GM12801 (cell line): Measurements from ENCODE around the gene RBM28.

Experiments used
- TF ChIP-seq, protein P1 (sequence below): IDR thresholded peaks from one replicate; pipeline ENCODE4 v1.5.1; 2011; ENCODE audit warnings: control low read depth; ENCODE audit not compliant: insufficient read length; ENCODE audit errors: extremely low read depth

RBM28 gene

DNA sequence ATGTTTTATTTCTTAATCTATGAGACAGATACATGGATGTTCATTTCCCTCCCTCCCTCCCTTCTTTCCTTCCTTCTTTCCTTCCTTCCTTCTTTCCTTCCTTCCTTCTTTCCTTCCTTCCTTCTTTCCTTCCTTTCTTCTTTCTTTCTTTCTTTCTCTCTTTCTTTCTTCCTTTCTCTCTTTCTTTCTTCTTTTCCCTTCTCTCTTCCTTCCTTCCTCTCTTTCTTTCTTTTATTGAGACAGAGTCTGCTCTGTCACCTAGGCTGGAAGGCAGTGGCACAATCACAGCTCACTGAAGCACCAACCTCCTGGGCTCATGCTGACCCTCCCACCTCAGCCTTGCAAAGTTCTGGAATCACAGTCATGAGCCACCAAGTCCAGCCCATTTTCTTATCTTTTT, 23.3 kb upstream of the RBM28 start:
- TF ChIP-seq, protein P1, sequence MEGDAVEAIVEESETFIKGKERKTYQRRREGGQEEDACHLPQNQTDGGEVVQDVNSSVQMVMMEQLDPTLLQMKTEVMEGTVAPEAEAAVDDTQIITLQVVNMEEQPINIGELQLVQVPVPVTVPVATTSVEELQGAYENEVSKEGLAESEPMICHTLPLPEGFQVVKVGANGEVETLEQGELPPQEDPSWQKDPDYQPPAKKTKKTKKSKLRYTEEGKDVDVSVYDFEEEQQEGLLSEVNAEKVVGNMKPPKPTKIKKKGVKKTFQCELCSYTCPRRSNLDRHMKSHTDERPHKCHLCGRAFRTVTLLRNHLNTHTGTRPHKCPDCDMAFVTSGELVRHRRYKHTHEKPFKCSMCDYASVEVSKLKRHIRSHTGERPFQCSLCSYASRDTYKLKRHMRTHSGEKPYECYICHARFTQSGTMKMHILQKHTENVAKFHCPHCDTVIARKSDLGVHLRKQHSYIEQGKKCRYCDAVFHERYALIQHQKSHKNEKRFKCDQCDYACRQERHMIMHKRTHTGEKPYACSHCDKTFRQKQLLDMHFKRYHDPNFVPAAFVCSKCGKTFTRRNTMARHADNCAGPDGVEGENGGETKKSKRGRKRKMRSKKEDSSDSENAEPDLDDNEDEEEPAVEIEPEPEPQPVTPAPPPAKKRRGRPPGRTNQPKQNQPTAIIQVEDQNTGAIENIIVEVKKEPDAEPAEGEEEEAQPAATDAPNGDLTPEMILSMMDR = no peak

DNA sequence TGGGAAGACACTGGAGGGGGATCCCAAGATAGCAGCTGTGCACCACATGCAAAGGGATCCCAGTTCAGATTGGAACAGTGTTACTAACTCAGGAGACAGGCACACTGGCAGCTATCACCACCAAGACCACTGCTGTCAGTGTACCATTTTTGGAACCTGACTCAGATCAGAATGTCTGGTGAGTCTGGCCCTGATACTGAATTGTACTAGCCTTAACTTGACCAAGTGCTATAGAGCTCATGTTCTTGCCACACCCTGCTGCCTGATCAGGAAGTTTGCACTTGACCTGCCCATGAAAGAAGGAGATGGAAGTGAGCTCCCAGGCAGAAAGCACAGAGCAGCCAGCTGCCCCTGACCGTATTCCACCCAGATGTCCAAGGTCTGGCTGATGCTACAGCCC, 22.6 kb upstream of the RBM28 start:
- TF ChIP-seq, protein P1 = no peak

DNA sequence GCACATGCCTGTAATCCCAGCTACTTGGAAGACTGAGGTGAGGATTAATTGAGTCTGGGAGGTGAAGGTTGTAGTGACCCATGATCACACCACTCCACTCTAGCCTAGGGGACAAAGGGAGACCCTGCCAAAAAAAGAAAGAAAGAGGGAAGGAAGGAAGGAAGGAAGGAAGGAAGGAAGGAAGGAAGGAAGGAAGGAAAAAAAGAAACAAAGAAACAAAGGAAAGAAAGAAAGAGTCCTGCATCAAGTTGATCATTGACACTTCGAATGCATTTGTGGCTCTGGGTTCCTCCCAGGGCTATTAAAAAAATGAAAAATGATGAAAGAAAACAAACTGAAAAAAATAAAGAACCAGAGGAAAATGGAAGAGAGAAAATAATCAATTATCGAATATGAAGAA, 21.7 kb upstream of the RBM28 start:
- TF ChIP-seq, protein P1 = no peak

DNA sequence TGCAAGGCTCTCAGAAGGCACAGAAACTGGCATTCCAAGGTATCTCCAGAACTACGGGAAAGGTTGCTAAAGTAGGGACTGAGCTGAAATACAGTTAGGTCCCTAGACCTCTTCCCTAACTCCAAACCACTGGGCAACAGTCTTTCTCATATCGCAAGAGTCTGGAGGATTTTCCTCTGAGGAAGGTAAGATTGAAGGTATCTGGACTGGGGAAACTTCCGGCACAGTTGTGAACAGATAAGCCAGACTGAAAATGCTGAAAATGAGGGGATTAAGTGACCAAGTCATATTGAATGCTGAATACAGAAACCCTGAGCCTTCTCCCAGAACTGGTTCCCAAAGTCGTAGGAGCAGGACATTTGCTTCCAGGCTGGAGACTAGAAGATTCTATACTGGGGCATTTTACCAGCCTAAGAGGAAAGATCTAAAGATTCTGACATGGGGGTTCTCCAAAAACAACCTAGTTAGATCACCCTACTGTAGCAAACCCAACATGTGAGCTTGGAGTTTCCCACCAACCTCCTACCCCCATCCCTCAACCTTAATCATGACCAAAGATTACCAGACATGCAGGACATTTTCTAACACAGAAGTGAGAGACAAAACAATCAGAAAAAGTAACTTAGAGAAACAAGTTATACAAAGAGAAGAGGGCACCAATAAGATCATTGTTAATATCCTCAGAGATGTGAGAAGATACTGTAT, 20.6 kb upstream of the RBM28 start:
- TF ChIP-seq, protein P1 = no peak

DNA sequence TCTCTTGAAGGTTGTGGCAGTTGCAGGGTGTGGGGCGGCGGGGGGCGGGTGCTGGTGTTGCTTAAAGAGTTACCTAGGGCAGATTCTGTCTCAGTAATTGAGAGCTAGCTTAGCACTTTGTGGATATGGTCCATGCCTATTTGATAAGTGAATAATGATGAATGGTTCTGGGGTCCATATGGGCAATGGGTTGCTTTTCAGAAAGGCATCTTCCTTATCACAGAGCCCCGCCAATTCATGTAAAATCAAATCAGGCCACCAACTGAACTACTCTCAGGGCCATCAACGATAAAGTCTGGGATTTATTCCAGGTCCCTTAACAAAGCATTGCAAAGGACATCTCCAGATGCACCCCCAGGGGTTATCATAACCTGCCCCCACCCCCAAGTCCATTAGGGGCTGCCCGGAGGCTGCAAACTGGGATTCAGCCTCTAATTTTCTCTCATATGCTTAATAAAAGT, 19.6 kb upstream of the RBM28 start:
- TF ChIP-seq, protein P1 = no peak

DNA sequence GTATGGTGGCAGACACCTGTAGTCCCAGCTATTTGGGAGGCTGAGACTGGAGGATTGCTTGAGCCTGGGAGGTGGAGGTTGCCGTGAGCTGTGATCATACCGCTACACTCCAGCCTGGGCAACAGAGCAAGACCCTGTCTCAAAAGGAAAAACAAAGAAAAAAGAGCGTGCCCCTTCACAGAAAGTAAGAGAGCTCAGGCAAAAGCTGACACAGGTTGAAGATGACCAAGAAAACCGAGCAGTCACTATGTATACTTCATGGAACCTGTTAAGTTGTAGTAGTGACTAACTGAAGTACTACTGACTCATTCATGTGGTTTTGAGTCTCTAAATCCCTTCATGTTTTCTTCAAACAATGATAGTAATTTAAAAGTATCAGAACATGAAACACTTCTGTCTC, 19.0 kb upstream of the RBM28 start:
- TF ChIP-seq, protein P1 = no peak

DNA sequence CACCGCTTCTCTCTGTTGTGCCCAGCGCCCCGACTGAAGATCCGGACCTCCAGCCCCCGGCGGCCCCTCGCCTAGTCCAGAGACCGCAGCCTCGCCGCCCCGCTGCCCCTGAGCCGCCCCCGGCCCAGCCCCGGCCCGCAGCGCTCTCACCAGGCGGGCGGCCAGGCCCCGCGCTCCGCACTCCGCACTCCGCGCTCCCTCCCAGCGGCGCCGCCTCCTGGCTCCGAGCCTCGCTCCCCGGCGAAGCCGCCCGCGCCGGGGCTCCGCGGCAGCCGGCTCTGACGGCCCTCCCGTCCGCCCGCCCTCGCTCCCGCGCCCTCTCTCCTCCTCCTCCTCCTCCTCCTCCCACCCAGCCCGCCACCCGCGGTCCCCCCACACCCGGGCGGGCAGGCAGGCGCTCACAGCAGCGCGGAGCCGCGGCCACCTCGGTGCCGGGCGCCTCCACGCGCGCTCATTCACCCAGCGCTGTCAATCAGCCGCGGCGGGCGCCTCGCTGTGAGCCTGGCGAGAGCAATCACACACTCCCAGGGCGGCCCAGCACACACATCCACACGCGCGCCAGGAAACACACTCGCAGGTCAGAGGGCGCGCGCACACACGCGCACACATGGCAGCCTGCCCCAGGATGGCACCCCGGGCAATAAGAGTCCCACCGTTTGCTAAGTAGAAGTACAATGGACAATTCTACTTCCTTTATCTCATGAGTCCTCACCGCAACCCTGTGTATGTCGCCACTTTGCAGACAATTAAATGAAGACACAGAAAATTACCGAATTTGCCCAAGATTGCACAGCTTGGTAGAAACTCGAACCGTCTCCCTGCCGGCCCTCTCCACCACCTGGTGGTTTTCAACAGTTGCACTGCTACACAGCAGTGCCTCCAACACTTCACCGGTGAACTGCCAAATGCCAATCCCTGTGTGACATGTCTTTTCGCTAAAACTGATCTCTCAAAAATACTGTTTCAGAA, 18.0 kb upstream of the RBM28 start, which contains the start of gene PRRT4:
Gene PRRT4 (minus strand): TSS at position 280 of the 969 bp plus-strand sequence.
- TF ChIP-seq, protein P1 = no peak
